ENCODE results near the gene ACOX2. TPM values are rescaled to one million over a fixed set of nuclear protein-coding genes. Genes with fewer than 3 reads are reported as not detected.

ACOX2 gene
- total and polyA plus RNA-seq, 9 donors: 6.8 to 57.7 (median 23.7) TPM

DNA sequence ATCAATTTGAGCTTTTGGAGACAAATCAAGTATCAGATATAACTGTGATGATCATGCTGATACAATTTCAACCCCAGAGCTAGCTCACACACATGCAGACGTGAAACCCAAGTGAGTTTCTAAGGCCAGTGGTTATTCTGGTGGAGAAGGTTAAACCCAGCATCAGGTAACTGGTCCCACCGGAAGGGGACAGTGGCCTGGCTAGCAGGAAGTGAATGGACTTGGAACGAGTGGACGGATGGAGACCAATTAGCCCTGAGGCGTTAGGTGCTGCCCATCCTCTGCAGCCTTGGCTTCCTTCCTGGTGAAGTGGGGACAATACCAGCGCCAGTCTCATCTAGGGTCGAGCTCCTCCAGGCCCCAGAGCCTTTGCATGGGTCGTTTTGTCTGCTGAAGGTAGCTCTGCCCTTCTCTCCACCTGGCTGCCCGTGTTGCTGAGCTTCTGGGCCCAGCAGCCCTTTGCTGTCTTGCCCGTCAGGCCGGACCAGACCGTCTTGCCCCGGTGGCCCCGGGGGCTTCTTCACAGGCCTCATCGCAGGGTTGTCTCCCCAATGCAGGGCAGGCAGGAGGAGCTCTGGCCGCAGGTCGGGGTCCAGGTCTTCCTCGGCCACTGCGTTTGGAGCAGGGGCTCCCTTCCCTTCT is 46.0 kb downstream of the ACOX2 start:
- 72 to 77% (median 72%) methylated on average over 19 of the region's 19 CpGs for WGBS, 3 donors
- Histone ChIP-seq H3K4me3 (peak overlapping the region; percentile 47), H3K9me3 (no peaks in the 10 kb centered on the region), H3K27ac (peak overlapping the region in 1 of 2 donors; percentile 64), H3K27me3 (no peaks in the 10 kb centered on the region), H3K36me3 (no peaks in the 10 kb centered on the region), H3K4me1 (ENCODE audit: insufficient read depth) (peaks cover 9% of the 10 kb centered on the region)
- intact Hi-C loops (cut with DNase I): loop anchor here (5.0 to 10.0 kb wide), 5 partner anchors 41 to 166 kb away; partner anchors contain the start of gene PXK (in 2 of the 4)
- no peak for TF ChIP-seq EP300 (IDR thresholded peaks at IDR 0.05)
- no peak for TF ChIP-seq POLR2A (IDR thresholded peaks at IDR 0.05)
- TF ChIP-seq, protein P1, sequence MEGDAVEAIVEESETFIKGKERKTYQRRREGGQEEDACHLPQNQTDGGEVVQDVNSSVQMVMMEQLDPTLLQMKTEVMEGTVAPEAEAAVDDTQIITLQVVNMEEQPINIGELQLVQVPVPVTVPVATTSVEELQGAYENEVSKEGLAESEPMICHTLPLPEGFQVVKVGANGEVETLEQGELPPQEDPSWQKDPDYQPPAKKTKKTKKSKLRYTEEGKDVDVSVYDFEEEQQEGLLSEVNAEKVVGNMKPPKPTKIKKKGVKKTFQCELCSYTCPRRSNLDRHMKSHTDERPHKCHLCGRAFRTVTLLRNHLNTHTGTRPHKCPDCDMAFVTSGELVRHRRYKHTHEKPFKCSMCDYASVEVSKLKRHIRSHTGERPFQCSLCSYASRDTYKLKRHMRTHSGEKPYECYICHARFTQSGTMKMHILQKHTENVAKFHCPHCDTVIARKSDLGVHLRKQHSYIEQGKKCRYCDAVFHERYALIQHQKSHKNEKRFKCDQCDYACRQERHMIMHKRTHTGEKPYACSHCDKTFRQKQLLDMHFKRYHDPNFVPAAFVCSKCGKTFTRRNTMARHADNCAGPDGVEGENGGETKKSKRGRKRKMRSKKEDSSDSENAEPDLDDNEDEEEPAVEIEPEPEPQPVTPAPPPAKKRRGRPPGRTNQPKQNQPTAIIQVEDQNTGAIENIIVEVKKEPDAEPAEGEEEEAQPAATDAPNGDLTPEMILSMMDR (IDR thresholded peaks at IDR 0.05): no peak
- peak; percentile 37 to 61 (median 54) for DNase-seq

DNA sequence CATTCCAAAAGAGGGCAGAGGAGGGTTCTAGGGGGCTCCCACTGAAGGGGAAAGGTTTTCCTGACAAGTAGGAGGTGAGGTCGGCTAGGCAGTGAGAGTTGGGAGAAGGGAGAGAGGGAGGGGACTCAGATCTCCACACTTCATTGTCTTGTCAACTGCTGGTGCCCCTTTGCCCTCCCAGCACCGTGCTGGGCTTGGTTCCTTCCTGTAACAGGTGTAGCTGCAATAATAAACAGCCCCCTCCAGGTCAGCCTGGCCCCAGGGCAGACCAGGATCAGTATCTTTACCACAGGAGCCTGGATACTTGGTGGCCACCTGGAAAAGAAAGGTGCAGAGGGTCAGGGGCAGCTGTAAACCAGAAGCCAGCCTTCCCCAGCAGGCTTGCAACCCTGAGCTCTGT is 48.0 kb downstream of the ACOX2 start:
- TF ChIP-seq EP300 (IDR thresholded peaks at IDR 0.05) (no peak), POLR2A (IDR thresholded peaks at IDR 0.05) (no peak)
- TF ChIP-seq, protein P1 (IDR thresholded peaks at IDR 0.05): no peak
- Histone ChIP-seq H3K36me3 (no peaks in the 10 kb centered on the region), H3K4me1 (ENCODE audit: insufficient read depth) (peaks cover 9% of the 10 kb centered on the region), H3K9me3 (no peaks in the 10 kb centered on the region), H3K27me3 (no peaks in the 10 kb centered on the region), H3K4me3 (no peak overlapping the region), H3K27ac (no peak overlapping the region)
- no peak for DNase-seq
- intact Hi-C loops (cut with DNase I): no loop called here
- WGBS, 3 donors: 14 to 22% (median 22%) methylated on average over 2 of the region's 2 CpGs

DNA sequence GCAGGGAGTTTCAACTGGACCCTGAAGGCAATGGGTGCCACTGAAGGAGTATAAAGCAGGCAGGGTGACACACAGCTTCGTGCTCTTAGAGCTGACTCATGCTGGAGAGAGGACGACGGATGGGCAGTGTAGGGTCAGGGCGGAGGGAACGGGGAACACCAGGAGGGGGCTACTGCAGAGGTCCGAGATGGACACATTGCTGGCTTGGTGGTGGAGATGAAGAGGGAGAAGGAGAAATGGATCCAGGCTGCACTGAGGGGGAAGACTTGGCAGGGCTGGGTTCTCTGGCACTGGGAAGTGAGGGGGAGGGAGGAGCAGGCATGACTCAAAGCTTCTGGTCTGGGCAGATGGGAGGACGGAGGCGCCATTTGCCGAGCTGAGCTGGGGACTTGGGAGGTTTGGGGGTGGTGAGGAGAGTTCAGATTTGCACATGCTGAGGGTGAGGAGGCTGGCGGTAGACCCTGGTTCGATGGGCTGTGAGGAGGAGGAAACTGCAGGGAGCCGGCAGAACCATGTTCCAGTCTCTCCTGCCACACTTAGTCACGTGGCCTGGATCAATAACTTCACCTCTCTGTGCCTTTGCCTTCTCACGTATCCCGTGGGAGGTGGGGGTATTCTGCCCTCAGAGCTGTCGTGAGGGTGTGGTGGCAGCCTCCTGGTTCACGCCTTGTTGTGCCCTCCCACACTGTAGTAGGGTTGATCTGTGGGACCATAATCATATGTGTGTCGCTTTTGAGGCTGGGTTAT is 49.7 kb downstream of the ACOX2 start:
- H3K36me3 ChIP-seq: no peaks in the 10 kb centered on the region
- H3K9me3 ChIP-seq: no peaks in the 10 kb centered on the region
- no peak for TF ChIP-seq EP300 (IDR thresholded peaks at IDR 0.05)
- TF ChIP-seq, protein P1 (IDR thresholded peaks at IDR 0.05): no peak
- TF ChIP-seq POLR2A (IDR thresholded peaks at IDR 0.05): no peak
- H3K4me1 ChIP-seq (ENCODE audit: insufficient read depth): peaks cover 5% of the 10 kb centered on the region
- H3K4me3 ChIP-seq: no peak overlapping the region
- DNase-seq: no peak
- 58 to 62% (median 60%) methylated on average over 18 of the region's 18 CpGs for WGBS, 3 donors
- intact Hi-C loops (cut with DNase I): no loop called here
- no peaks in the 10 kb centered on the region for H3K27me3 ChIP-seq
- H3K27ac ChIP-seq: no peak overlapping the region

DNA sequence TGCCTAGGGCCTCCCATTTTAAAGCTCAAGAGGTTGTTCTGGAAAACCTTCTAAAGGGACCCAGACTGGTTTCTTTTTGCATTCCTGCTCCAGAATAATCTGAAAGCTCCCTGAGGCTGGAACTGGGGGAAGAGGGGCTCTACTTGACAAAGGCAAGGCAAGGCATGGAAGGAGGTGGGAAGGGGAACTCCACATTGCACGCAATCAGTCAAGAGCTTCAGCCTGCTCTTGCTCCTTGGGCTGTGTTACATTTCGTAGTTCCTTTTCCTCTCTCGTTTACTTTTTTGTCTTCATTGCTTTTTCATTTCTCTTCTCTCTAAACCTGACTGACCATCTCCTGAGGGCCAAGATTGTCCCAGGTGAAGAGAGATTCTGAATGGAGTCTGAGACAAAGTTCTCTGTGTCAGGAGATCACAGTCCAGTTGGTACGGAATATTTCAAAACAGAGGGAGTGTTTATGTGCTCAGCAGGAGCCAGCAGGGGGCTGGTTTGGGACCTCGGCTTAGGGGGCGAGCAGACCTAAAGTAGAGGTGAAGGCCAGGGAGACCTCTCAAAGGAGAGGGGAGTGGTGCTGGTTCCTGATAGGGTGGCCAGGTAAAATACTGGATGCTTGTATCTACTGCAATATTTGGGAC is 51.1 kb downstream of the ACOX2 start:
- no peak for DNase-seq
- intact Hi-C loops (cut with DNase I): no loop called here
- H3K27ac ChIP-seq: no peak overlapping the region
- H3K36me3 ChIP-seq: no peaks in the 10 kb centered on the region
- peaks cover under 1% of the 10 kb centered on the region for H3K4me1 ChIP-seq (ENCODE audit: insufficient read depth)
- no peaks in the 10 kb centered on the region for H3K27me3 ChIP-seq
- no peak for TF ChIP-seq EP300 (IDR thresholded peaks at IDR 0.05)
- TF ChIP-seq, protein P1 (IDR thresholded peaks at IDR 0.05): no peak
- TF ChIP-seq POLR2A (IDR thresholded peaks at IDR 0.05): no peak
- no peak overlapping the region for H3K4me3 ChIP-seq
- 72 to 77% (median 75%) methylated on average over 6 of the region's 6 CpGs for WGBS, 3 donors
- no peaks in the 10 kb centered on the region for H3K9me3 ChIP-seq
